WTC11 (cell line): ENCODE measurements around the gene MN1. TPM values are rescaled to one million over a fixed set of nuclear protein-coding genes. Genes with fewer than 3 reads are reported as not detected.
A peak's percentile ranks its signal among the peaks of the same experiment; 100 is the strongest.

Experiments
- ATAC-seq: fragments of 200-7000 bp; cut with Tn5 transposase; 2 replicates; pipeline ENCODE4 v1.10.0; 2021; ENCODE audit warnings: mild to moderate bottlenecking, moderate library complexity
- CTCF ChIA-PET: fragments of 300-600 bp; sonication (Branson Sonifier 250); formaldehyde crosslinking; loops from one replicate; lab custom pipeline; 2021; ENCODE audit warnings: antibody characterized with exemption; lab: Charles Lee
- POLR2A ChIA-PET: fragments of 350-600 bp; sonication (Branson Sonifier 250); formaldehyde crosslinking; loops from one replicate; lab custom pipeline; 2021; ENCODE audit warnings: antibody characterized with exemption; lab: Charles Lee
- DNase-seq: peaks from one replicate; pipeline ENCODE4 v3.0.0; 2021; ENCODE audit warnings: low spot score
- H3K27ac Mint-ChIP-seq: 2 replicates; pipeline ENCODE4 v1.8.0; 2021; ENCODE audit warnings: mixed read lengths
- H3K27me3 Mint-ChIP-seq: 2 replicates; pipeline ENCODE4 v1.8.0; 2021; ENCODE audit warnings: low read depth, mild to moderate bottlenecking, moderate library complexity, mixed read lengths
- H3K36me3 Mint-ChIP-seq: 2 replicates; pipeline ENCODE4 v1.8.0; 2021; ENCODE audit warnings: mixed read lengths
- H3K4me1 Mint-ChIP-seq: 2 replicates; pipeline ENCODE4 v1.8.0; 2022; ENCODE audit warnings: mixed read lengths
- H3K4me3 Mint-ChIP-seq: 2 replicates; pipeline ENCODE4 v1.8.0; 2021; ENCODE audit warnings: mild to moderate bottlenecking, moderate library complexity, mixed read lengths
- H3K9me3 Mint-ChIP-seq: 2 replicates; pipeline ENCODE4 v1.8.0; 2021; ENCODE audit warnings: mixed read lengths
- AR ChIP-seq: fragments of 250-450 bp; sonication (Bioruptor Pico); IDR thresholded peaks from 2 replicates; pipeline ENCODE4 v1.9.0; 2021; ENCODE audit warnings: mild to moderate bottlenecking
- ATF2 ChIP-seq: sonication (generic); formaldehyde crosslinking; IDR thresholded peaks from 2 replicates; pipeline ENCODE4 v1.8.1; 2022; ENCODE audit warnings: low read depth, missing genetic modification reagents, borderline replicate concordance
- CDX4 ChIP-seq: fragments of 250-450 bp; sonication (Bioruptor Pico); IDR thresholded peaks from 2 replicates; pipeline ENCODE4 v1.9.0; 2021; ENCODE audit warnings: moderate library complexity, mild to moderate bottlenecking, inconsistent platforms, borderline replicate concordance
- ERG ChIP-seq: fragments of 250-450 bp; sonication (Bioruptor Pico); IDR thresholded peaks from 2 replicates; pipeline ENCODE4 v1.8.0; 2021; ENCODE audit warnings: mild to moderate bottlenecking
- ESRRA ChIP-seq: sonication (generic); formaldehyde crosslinking; IDR thresholded peaks from 2 replicates; pipeline ENCODE4 v1.8.1; 2022; ENCODE audit warnings: mild to moderate bottlenecking, missing genetic modification reagents, borderline replicate concordance
- FOXJ3 ChIP-seq: sonication (generic); formaldehyde crosslinking; IDR thresholded peaks from 2 replicates; pipeline ENCODE4 v1.9.0; 2021; ENCODE audit warnings: missing genetic modification reagents, mild to moderate bottlenecking, borderline replicate concordance
- FOXK1 ChIP-seq: sonication (generic); formaldehyde crosslinking; IDR thresholded peaks from 2 replicates; pipeline ENCODE4 v1.8.0; 2022; ENCODE audit warnings: mild to moderate bottlenecking, moderate library complexity, missing genetic modification reagents
- FOXP4 ChIP-seq: sonication (generic); formaldehyde crosslinking; IDR thresholded peaks from 2 replicates; pipeline ENCODE4 v1.8.0; 2022; ENCODE audit warnings: mild to moderate bottlenecking, missing genetic modification reagents
- GABPB1 ChIP-seq: sonication (generic); formaldehyde crosslinking; IDR thresholded peaks from 2 replicates; pipeline ENCODE4 v1.8.1; 2023; ENCODE audit warnings: mild to moderate bottlenecking, missing genetic modification reagents
- JUN ChIP-seq: sonication (generic); formaldehyde crosslinking; IDR thresholded peaks from 2 replicates; pipeline ENCODE4 v1.8.0; 2023; ENCODE audit warnings: mild to moderate bottlenecking, missing genetic modification reagents
- MXD4 ChIP-seq: fragments of 250-450 bp; sonication (Bioruptor Pico); IDR thresholded peaks from 2 replicates; pipeline ENCODE4 v1.8.0; 2021; ENCODE audit warnings: mild to moderate bottlenecking, moderate library complexity, borderline replicate concordance
- MYBL2 ChIP-seq: sonication (generic); formaldehyde crosslinking; IDR thresholded peaks from 2 replicates; pipeline ENCODE4 v1.8.1; 2023; ENCODE audit warnings: mild to moderate bottlenecking, moderate library complexity, missing genetic modification reagents
- NFE2L1 ChIP-seq: sonication (generic); formaldehyde crosslinking; IDR thresholded peaks from 2 replicates; pipeline ENCODE4 v1.8.1; 2023; ENCODE audit warnings: missing genetic modification reagents
- PREB ChIP-seq: sonication (generic); formaldehyde crosslinking; IDR thresholded peaks from 2 replicates; pipeline ENCODE4 v1.8.1; 2022; ENCODE audit warnings: mild to moderate bottlenecking, missing genetic modification reagents, moderate library complexity, borderline replicate concordance
- RELA ChIP-seq: sonication (generic); formaldehyde crosslinking; IDR thresholded peaks from 2 replicates; pipeline ENCODE4 v1.8.1; 2022; ENCODE audit warnings: missing genetic modification reagents, mild to moderate bottlenecking, borderline replicate concordance
- RORB ChIP-seq: fragments of 250-450 bp; sonication (Bioruptor Pico); IDR thresholded peaks from 2 replicates; pipeline ENCODE4 v1.9.0; 2021; ENCODE audit warnings: mild to moderate bottlenecking
- USF1 ChIP-seq: sonication (generic); formaldehyde crosslinking; IDR thresholded peaks from 2 replicates; pipeline ENCODE4 v1.8.0; 2022; ENCODE audit warnings: mild to moderate bottlenecking, missing genetic modification reagents
- ZBTB21 ChIP-seq: sonication (generic); formaldehyde crosslinking; IDR thresholded peaks from 2 replicates; pipeline ENCODE4 v1.8.1; 2023; ENCODE audit warnings: mild to moderate bottlenecking, missing genetic modification reagents, borderline replicate concordance
- ZNF219 ChIP-seq: sonication (generic); formaldehyde crosslinking; IDR thresholded peaks from 2 replicates; pipeline ENCODE4 v1.8.0; 2023; ENCODE audit warnings: missing genetic modification reagents, mild to moderate bottlenecking, borderline replicate concordance
- ZNF396 ChIP-seq: fragments of 250-450 bp; sonication (Bioruptor Pico); IDR thresholded peaks from 2 replicates; pipeline ENCODE4 v1.8.0; 2021; ENCODE audit warnings: mild to moderate bottlenecking, moderate library complexity, borderline replicate concordance
- ZNF416 ChIP-seq: fragments of 250-450 bp; sonication (Bioruptor Pico); IDR thresholded peaks from 2 replicates; pipeline ENCODE4 v1.9.0; 2021; ENCODE audit warnings: mild to moderate bottlenecking, inconsistent platforms
- ZNF671 ChIP-seq: fragments of 250-450 bp; sonication (Bioruptor Pico); IDR thresholded peaks from 2 replicates; pipeline ENCODE4 v1.8.0; 2021; ENCODE audit warnings: mild to moderate bottlenecking
- total RNA-seq: library from RNA; stranded (reverse); gene quantifications from 3 replicates; pipeline ENCODE4 v1.2.3, GENCODE V29; 2021

The MN1 gene
- total RNA-seq, 1 experiment from 2014 or later: 21.3 TPM

GRCh38 chr22:27746918-27747317, 54.6 kb downstream of the MN1 start:
- Mint-ChIP-seq H3K4me1 (peaks cover 77% of the 10 kb centered on the region), H3K27me3 (peaks cover 9% of the 10 kb centered on the region), H3K36me3 (peaks cover 2% of the 10 kb centered on the region), H3K4me3 (no peak overlapping the region), H3K9me3 (no peaks in the 10 kb centered on the region), H3K27ac (no peak overlapping the region)
- ChIA-PET CTCF (interaction anchor here (0.6 kb wide), 1 partner anchor 144 kb away, joined by 3 read pairs; no protein-coding TSS in a partner anchor), POLR2A (no interaction called here)
- ATAC-seq: no peak
- no peak for DNase-seq
- TF ChIP-seq PREB (CRISPR knock-in tag) (no peak), ATF2 (CRISPR knock-in tag) (no peak), ZNF396 (CRISPR knock-in tag) (no peak), ZNF219 (CRISPR knock-in tag) (no peak), FOXJ3 (no peak), ZNF416 (CRISPR knock-in tag) (no peak), FOXK1 (CRISPR knock-in tag) (no peak), MXD4 (CRISPR knock-in tag) (no peak), FOXP4 (no peak)

GRCh38 chr22:27745809-27746208, 55.7 kb downstream of the MN1 start:
- ATAC-seq (no peak), DNase-seq (no peak)
- Mint-ChIP-seq H3K36me3 (peaks cover 12% of the 10 kb centered on the region), H3K4me3 (no peak overlapping the region), H3K27me3 (peaks cover 9% of the 10 kb centered on the region), H3K4me1 (peaks cover 76% of the 10 kb centered on the region), H3K9me3 (peaks cover 3% of the 10 kb centered on the region), H3K27ac (peak overlapping the region; percentile 82; the same call in 1 of the 2 replicates)
- CTCF ChIA-PET: no interaction called here
- POLR2A ChIA-PET: no interaction called here
- TF ChIP-seq RELA (CRISPR knock-in tag) (no peak), USF1 (CRISPR knock-in tag) (no peak), ZNF671 (CRISPR knock-in tag) (no peak), CDX4 (CRISPR knock-in tag) (no peak), MYBL2 (CRISPR knock-in tag) (no peak), PREB (CRISPR knock-in tag) (no peak), NFE2L1 (CRISPR knock-in tag) (no peak), ERG (CRISPR knock-in tag) (no peak), GABPB1 (CRISPR knock-in tag) (no peak), RORB (CRISPR knock-in tag) (no peak), ZBTB21 (CRISPR knock-in tag) (no peak), JUN (CRISPR knock-in tag) (no peak), MXD4 (CRISPR knock-in tag) (no peak), ESRRA (CRISPR knock-in tag) (no peak), AR (CRISPR knock-in tag) (no peak)
